PC-9 (cell line): ENCODE measurements around the gene EPHB2. TPM values are rescaled to one million over a fixed set of nuclear protein-coding genes. Genes with fewer than 3 reads are reported as not detected.

Experiments used
- BruUV-seq: library from RNA; stranded (reverse); fragments of 400-500 nt; replicated peaks from 2 replicates; lab custom pipeline; 2021; lab: Mats Ljungman, UMichigan
- CTCF ChIA-PET: fragments of 300-600 bp; sonication (Branson Sonifier 250); formaldehyde crosslinking; loops from one replicate; lab custom pipeline; 2022; ENCODE audit warnings: antibody characterized with exemption; lab: Charles Lee
- POLR2A ChIA-PET: fragments of 300-600 bp; sonication (Branson Sonifier 250); formaldehyde crosslinking; loops from one replicate; lab custom pipeline; 2022; ENCODE audit warnings: antibody characterized with exemption; ENCODE audit not compliant: unreplicated experiment; lab: Charles Lee
- DNase-seq, 2 experiments: peaks; one replicate each; pipeline versions ENCODE4 v3.0.0 to v3.0.0-alpha.2; 2015 to 2022; ENCODE audit warnings: mixed read lengths in 1 of 2
- H2AFZ ChIP-seq: fragments of 200-600 bp; sonication (generic); 2 replicates; pipeline ENCODE4 v1.8.1; 2017; ENCODE audit warnings: antibody characterized with exemption
- H3F3A ChIP-seq: fragments of 200-600 bp; sonication (generic); 2 replicates; pipeline ENCODE4 v1.8.1; 2017; ENCODE audit warnings: antibody characterized with exemption, mild to moderate bottlenecking, low read depth; ENCODE audit not compliant: insufficient read depth
- H3K27ac ChIP-seq: fragments of 200-600 bp; sonication (generic); 2 replicates; pipeline ENCODE4 v1.6.1; 2016; ENCODE audit warnings: mixed run types
- H3K27me3 ChIP-seq: fragments of 200-600 bp; sonication (generic); 2 replicates; pipeline ENCODE4 v1.6.1; 2016; ENCODE audit warnings: low read depth, mixed run types; ENCODE audit not compliant: insufficient read depth
- H3K36me3 ChIP-seq: fragments of 200-600 bp; sonication (generic); 2 replicates; pipeline ENCODE4 v1.6.1; 2016; ENCODE audit warnings: low read depth, mixed run types
- H3K4me1 ChIP-seq: fragments of 200-600 bp; sonication (generic); replicated peaks from 2 replicates; pipeline ENCODE4 v1.6.1; 2016; ENCODE audit warnings: mixed run types; ENCODE audit not compliant: insufficient read depth
- H3K4me2 ChIP-seq: fragments of 200-600 bp; sonication (generic); 2 replicates; pipeline ENCODE4 v1.6.1; 2017; ENCODE audit warnings: mixed run types
- H3K4me3 ChIP-seq: fragments of 200-600 bp; sonication (generic); 2 replicates; pipeline ENCODE4 v1.6.1; 2016; ENCODE audit warnings: mixed run types
- H3K79me2 ChIP-seq: fragments of 200-600 bp; sonication (generic); 2 replicates; pipeline ENCODE4 v1.6.1; 2017; ENCODE audit warnings: low read depth, mixed run types
- H3K9me2 ChIP-seq: fragments of 200-600 bp; sonication (generic); 2 replicates; pipeline ENCODE4 v1.8.1; 2017; ENCODE audit warnings: mild to moderate bottlenecking; ENCODE audit not compliant: insufficient read depth
- H3K9me3 ChIP-seq: fragments of 200-600 bp; sonication (generic); 2 replicates; pipeline ENCODE4 v1.8.1; 2016; ENCODE audit warnings: low read depth; ENCODE audit not compliant: insufficient read depth
- H4K20me1 ChIP-seq: fragments of 200-600 bp; sonication (generic); 2 replicates; pipeline ENCODE4 v1.8.1; 2017; ENCODE audit not compliant: insufficient read depth
- EZH2 ChIP-seq: fragments of 200-600 bp; sonication (generic); IDR thresholded peaks from 2 replicates; pipeline ENCODE4 v1.8.0; 2017; ENCODE audit warnings: antibody characterized with exemption, low read depth
- intact Hi-C: fragments of 100-400 bp; cut with micrococcal nuclease; formaldehyde crosslinking; loops from one replicate; pipeline ENCODE4 v1.10.0; 2022; ENCODE audit not compliant: unreplicated experiment
- total RNA-seq: library from RNA; stranded (reverse); gene quantifications from 2 replicates; pipeline ENCODE4 v1.2.3, GENCODE V29; 2021
- TF ChIP-seq, protein P1 (sequence below): fragments of 200-600 bp; sonication (generic); conservative IDR thresholded peaks from 2 replicates; pipeline ENCODE4 v1.6.1; 2017; ENCODE audit warnings: mixed run types, antibody characterized with exemption, mild to moderate bottlenecking, moderate library complexity

The EPHB2 gene
- total RNA-seq, 1 experiment from 2014 or later, result 26.7 TPM

DNA sequence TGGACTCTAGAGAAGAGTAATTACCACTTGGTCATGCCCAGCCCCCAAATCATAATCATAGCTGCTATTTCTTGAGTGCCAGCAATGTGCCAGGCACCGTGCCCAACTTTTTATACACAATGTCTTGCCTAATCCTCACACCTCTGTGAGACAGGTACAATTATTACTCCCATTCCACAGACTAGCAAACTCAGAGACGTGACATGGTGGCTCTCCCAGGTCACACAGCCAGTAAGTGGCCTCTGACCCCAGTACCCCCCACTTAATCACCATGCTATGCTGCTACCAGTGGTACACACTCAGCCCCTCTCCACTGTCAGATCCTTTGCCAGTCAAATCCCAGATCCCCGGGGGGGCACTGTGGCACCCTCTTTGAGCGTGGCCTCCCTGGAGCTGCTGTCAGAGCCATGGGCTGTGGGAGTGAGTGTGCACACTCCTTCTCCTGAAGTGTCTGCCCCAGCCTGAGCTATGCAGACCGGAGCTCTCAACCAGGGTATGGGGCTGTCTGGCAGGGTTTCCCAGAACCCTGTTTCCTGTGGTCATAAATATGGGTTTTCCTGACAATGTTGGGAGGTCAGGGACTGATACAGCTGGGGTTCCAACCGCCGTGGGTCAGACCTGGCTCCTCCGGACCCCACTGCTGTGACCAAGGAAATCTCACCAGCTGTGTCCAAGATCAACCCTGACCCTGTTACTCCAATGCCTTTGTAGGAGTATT lies 210.3 kb downstream of the EPHB2 start:
- BruUV-seq, result no TSS peak
- Histone ChIP-seq H3K4me3 (no peak overlapping the region), H3K79me2 (no peaks in the 10 kb centered on the region), H4K20me1 (no peaks in the 10 kb centered on the region), H3K36me3 (no peaks in the 10 kb centered on the region), H3K4me2 (no peak overlapping the region), H3K9me2 (no peaks in the 10 kb centered on the region), H2AFZ (no peak overlapping the region), H3F3A (no peaks in the 10 kb centered on the region), H3K27ac (no peak overlapping the region), H3K9me3 (no peaks in the 10 kb centered on the region), H3K27me3 (no peaks in the 10 kb centered on the region), H3K4me1 (no peaks in the 10 kb centered on the region)
- POLR2A ChIA-PET, result interaction anchor here (0.6 kb wide), 1 partner anchor 270 kb away, joined by 14 read pairs; no protein-coding TSS in a partner anchor
- CTCF ChIA-PET, result no interaction called here
- intact Hi-C loops, result no loop called here
- TF ChIP-seq EZH2, result no peak
- TF ChIP-seq, protein P1, sequence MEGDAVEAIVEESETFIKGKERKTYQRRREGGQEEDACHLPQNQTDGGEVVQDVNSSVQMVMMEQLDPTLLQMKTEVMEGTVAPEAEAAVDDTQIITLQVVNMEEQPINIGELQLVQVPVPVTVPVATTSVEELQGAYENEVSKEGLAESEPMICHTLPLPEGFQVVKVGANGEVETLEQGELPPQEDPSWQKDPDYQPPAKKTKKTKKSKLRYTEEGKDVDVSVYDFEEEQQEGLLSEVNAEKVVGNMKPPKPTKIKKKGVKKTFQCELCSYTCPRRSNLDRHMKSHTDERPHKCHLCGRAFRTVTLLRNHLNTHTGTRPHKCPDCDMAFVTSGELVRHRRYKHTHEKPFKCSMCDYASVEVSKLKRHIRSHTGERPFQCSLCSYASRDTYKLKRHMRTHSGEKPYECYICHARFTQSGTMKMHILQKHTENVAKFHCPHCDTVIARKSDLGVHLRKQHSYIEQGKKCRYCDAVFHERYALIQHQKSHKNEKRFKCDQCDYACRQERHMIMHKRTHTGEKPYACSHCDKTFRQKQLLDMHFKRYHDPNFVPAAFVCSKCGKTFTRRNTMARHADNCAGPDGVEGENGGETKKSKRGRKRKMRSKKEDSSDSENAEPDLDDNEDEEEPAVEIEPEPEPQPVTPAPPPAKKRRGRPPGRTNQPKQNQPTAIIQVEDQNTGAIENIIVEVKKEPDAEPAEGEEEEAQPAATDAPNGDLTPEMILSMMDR, result no peak
- no peak for DNase-seq

DNA sequence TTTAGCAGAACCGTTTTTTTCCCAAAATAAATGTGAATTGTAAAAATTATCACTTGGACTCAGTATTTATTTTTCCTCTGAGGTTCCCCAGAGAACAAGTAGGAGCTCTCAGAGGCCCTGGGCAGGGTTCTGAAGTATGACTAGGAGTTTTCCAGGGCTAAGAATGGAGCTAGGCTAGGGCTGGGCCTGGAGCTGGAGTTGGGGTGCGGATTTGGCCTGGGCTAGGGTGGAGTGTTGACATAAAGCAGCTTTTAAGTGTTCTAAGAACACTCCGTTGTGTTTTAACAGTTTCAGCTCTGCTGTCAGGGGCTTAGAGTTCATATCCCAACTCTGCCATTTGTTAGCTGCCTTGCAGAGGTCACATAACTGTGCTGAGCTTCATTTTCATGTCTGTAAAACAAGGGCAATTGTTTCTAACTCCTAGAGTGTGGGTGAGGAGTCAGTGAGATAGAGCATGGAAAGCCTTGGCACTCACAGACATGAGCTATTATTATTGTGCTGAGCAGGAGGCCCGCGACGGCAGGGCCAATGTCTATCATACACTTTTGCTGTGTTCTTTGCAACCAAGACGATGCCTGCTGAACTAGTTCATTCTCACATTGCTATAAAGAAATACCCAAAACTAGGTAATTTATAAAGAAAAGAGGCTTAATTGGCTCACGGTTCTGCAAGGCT lies 210.9 kb downstream of the EPHB2 start:
- Histone ChIP-seq H3K9me3 (no peaks in the 10 kb centered on the region), H3K4me2 (no peak overlapping the region), H3K9me2 (no peaks in the 10 kb centered on the region), H3K4me3 (no peak overlapping the region), H3K27ac (no peak overlapping the region), H4K20me1 (no peaks in the 10 kb centered on the region), H3K27me3 (no peaks in the 10 kb centered on the region), H3K4me1 (no peaks in the 10 kb centered on the region), H2AFZ (no peak overlapping the region), H3K79me2 (no peaks in the 10 kb centered on the region), H3K36me3 (no peaks in the 10 kb centered on the region), H3F3A (no peaks in the 10 kb centered on the region)
- intact Hi-C loops, result no loop called here
- DNase-seq, result no peak
- no TSS peak for BruUV-seq
- TF ChIP-seq EZH2, result no peak
- TF ChIP-seq, protein P1, result no peak
- CTCF ChIA-PET, result no interaction called here
- POLR2A ChIA-PET, result interaction anchor here (0.6 kb wide), 1 partner anchor 270 kb away, joined by 14 read pairs; no protein-coding TSS in a partner anchor

GRCh38 chr1:22922640-22923039 lies 212.0 kb downstream of the EPHB2 start:
- no peak for DNase-seq
- ChIA-PET CTCF (no interaction called here), POLR2A (no interaction called here)

More at GRCh38 chr1:22922640-22923039, 212.0 kb downstream of the EPHB2 start:
- no peaks in the 10 kb centered on the region for H3K9me2 ChIP-seq
- intact Hi-C loops, result no loop called here
- H3K4me1 ChIP-seq, result no peaks in the 10 kb centered on the region
- no peaks in the 10 kb centered on the region for H3K79me2 ChIP-seq
- no peaks in the 10 kb centered on the region for H4K20me1 ChIP-seq
- no peak overlapping the region for H3K27ac ChIP-seq
- TF ChIP-seq, protein P1, result no peak
- no peak for TF ChIP-seq EZH2
- H3K36me3 ChIP-seq, result no peaks in the 10 kb centered on the region
- no peak overlapping the region for H3K4me2 ChIP-seq
- H3K27me3 ChIP-seq, result no peaks in the 10 kb centered on the region
- no peaks in the 10 kb centered on the region for H3F3A ChIP-seq
- no peak overlapping the region for H2AFZ ChIP-seq
- no peak overlapping the region for H3K4me3 ChIP-seq
- H3K9me3 ChIP-seq, result no peaks in the 10 kb centered on the region
- no TSS peak for BruUV-seq
